Keratinocyte (primary cell): Measurements from ENCODE around the gene PGAP6.

Source experiments
- EZH2 ChIP-seq: IDR thresholded peaks from one replicate; pipeline ENCODE4 v1.6.1; 2012; ENCODE audit warnings: inconsistent platforms, mild to moderate bottlenecking, low read length, moderate library complexity
- TF ChIP-seq, protein P1 (sequence below), 3 experiments: IDR thresholded peaks in 1 of 3; conservative IDR thresholded peaks in 1 of 3; optimal IDR thresholded peaks in 1 of 3; 2 replicates in 2 of 3; 3 replicates in 1 of 3; pipeline versions ENCODE3 to v1.5.1; 2011; ENCODE audit warnings: low read length in 3 of 3, mild to moderate bottlenecking in 3 of 3, moderate library complexity in 2 of 3, control low read depth in 1 of 3, inconsistent platforms in 1 of 3; ENCODE audit not compliant: insufficient read depth in 2 of 3; ENCODE audit errors: extremely low read depth in 1 of 3

DNA sequence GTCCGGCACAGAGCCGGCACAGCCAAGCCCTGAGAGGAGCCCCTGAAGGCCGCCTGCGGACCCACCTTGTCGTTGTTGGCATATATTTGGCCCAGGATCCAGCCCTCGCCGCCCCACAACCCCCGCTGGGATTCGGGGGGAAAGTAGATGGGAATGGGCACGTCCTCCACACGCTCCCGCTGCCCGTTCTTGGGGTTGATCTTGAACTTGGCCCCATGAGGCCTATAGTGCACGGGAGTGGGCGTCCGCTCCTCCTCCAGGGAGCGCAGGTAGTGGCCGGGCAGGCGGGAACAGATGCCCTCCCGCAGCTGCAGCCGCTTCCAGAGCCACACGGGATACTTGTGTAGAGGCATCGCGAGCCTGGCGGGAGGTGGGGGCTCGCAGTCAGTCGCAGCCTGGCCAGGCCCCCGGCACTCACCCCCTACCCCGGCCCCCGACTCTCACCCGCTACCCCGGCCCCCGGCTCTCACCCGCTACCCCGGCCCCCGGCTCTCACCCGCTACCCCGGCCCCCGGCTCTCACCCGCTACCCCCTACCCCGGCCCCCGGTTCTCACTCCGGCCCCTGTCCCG, 11.8 kb downstream of the PGAP6 start:
- TF ChIP-seq, protein P1, sequence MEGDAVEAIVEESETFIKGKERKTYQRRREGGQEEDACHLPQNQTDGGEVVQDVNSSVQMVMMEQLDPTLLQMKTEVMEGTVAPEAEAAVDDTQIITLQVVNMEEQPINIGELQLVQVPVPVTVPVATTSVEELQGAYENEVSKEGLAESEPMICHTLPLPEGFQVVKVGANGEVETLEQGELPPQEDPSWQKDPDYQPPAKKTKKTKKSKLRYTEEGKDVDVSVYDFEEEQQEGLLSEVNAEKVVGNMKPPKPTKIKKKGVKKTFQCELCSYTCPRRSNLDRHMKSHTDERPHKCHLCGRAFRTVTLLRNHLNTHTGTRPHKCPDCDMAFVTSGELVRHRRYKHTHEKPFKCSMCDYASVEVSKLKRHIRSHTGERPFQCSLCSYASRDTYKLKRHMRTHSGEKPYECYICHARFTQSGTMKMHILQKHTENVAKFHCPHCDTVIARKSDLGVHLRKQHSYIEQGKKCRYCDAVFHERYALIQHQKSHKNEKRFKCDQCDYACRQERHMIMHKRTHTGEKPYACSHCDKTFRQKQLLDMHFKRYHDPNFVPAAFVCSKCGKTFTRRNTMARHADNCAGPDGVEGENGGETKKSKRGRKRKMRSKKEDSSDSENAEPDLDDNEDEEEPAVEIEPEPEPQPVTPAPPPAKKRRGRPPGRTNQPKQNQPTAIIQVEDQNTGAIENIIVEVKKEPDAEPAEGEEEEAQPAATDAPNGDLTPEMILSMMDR (optimal IDR thresholded peaks at IDR 0.05 in 1 of 3, IDR thresholded peaks at IDR 0.05 in 1 of 3, conservative IDR thresholded peaks at IDR 0.05 in 1 of 3; ENCODE audit: extremely low read depth in 1 of 3, insufficient read depth in 2 of 3, low read length in 3 of 3) = no peak
- TF ChIP-seq EZH2 = no peak
